Activated T-cell treated with anti-CD3 and anti-CD28 coated beads for 4 hours (primary cell): Measurements from ENCODE around the gene NMNAT2.

Experiments
- DNase-seq: peaks from one replicate; pipeline ENCODE4 v3.0.0-alpha.2; 2020

Gene NMNAT2

GRCh38 chr1:183233113-183233512, 185.1 kb downstream of the NMNAT2 start:
- DNase-seq, result no peak

GRCh38 chr1:183231545-183231944, 186.6 kb downstream of the NMNAT2 start:
- DNase-seq, result no peak

GRCh38 chr1:183230413-183230812, 187.8 kb downstream of the NMNAT2 start:
- DNase-seq, result no peak

GRCh38 chr1:183228347-183229220, 189.6 kb downstream of the NMNAT2 start:
- no peak for DNase-seq

- DNase-seq, result peak; percentile 9
These were observed 190.5 kb downstream of the NMNAT2 start for GRCh38 chr1:183227422-183228346.

- no peak for DNase-seq
These were observed 191.2 kb downstream of the NMNAT2 start for GRCh38 chr1:183226963-183227362.

- DNase-seq, result no peak
These were observed 191.8 kb downstream of the NMNAT2 start for GRCh38 chr1:183226361-183226760.

- DNase-seq, result no peak
These were observed 194.7 kb downstream of the NMNAT2 start for GRCh38 chr1:183223467-183223866.

GRCh38 chr1:183222909-183223308, 195.3 kb downstream of the NMNAT2 start:
- DNase-seq, result no peak

- no peak for DNase-seq
These were observed 198.6 kb downstream of the NMNAT2 start for GRCh38 chr1:183219616-183220009.

- DNase-seq, result peak; percentile 15
These were observed 199.1 kb downstream of the NMNAT2 start for GRCh38 chr1:183218971-183219615.

- DNase-seq, result no peak
These were observed 200.1 kb downstream of the NMNAT2 start for GRCh38 chr1:183218027-183218618.

- no peak for DNase-seq
These were observed 202.2 kb downstream of the NMNAT2 start for GRCh38 chr1:183215936-183216335.

- DNase-seq, result no peak
These were observed 203.0 kb downstream of the NMNAT2 start for GRCh38 chr1:183215076-183215720.

GRCh38 chr1:183214021-183214970, 203.9 kb downstream of the NMNAT2 start:
- no peak for DNase-seq

GRCh38 chr1:183212870-183213269, 205.3 kb downstream of the NMNAT2 start:
- no peak for DNase-seq

- DNase-seq, result no peak
These were observed 207.5 kb downstream of the NMNAT2 start for GRCh38 chr1:183210681-183211080.

- no peak for DNase-seq
These were observed 208.5 kb downstream of the NMNAT2 start for GRCh38 chr1:183209533-183210158.

- DNase-seq, result no peak
These were observed 211.6 kb downstream of the NMNAT2 start for GRCh38 chr1:183206538-183207122.

- DNase-seq, result no peak
These were observed 212.9 kb downstream of the NMNAT2 start for GRCh38 chr1:183205196-183205781.
